HUES48 (cell line): Measurements from ENCODE around the gene VENTX.

Experiments used
- H3K27ac ChIP-seq: one replicate; pipeline ENCODE4 v1.7.0; 2013; ENCODE audit warnings: low read depth, low read length, inconsistent platforms
- H3K27me3 ChIP-seq: 2 replicates; pipeline ENCODE4 v1.6.1; 2013; ENCODE audit warnings: mild to moderate bottlenecking, low read length; ENCODE audit not compliant: control insufficient read depth, insufficient read depth
- H3K36me3 ChIP-seq: 2 replicates; pipeline ENCODE4 v1.6.1; 2013; ENCODE audit warnings: low read length; ENCODE audit not compliant: control insufficient read depth, insufficient read depth
- H3K4me1 ChIP-seq: 2 replicates; pipeline ENCODE4 v1.6.1; 2013; ENCODE audit warnings: mild to moderate bottlenecking, low read length; ENCODE audit not compliant: control insufficient read depth, insufficient read depth
- H3K4me3 ChIP-seq: 2 replicates; pipeline ENCODE4 v1.5.1; 2013; ENCODE audit warnings: mild to moderate bottlenecking, low read depth, low read length
- H3K9ac ChIP-seq: 2 replicates; pipeline ENCODE4 v1.6.1; 2013; ENCODE audit warnings: mild to moderate bottlenecking, low read depth, low read length, moderate library complexity
- H3K9me3 ChIP-seq: 2 replicates; pipeline ENCODE4 v1.6.1; 2013; ENCODE audit warnings: low read length; ENCODE audit not compliant: control insufficient read depth, insufficient read depth

Gene VENTX

GRCh38 chr10:133237241-133237587 is 441 bp upstream of the VENTX start:
- H3K36me3 ChIP-seq, result no peaks in the 10 kb centered on the region
- peaks cover 48% of the 10 kb centered on the region for H3K27me3 ChIP-seq
- H3K9me3 ChIP-seq, result no peaks in the 10 kb centered on the region
- no peak overlapping the region for H3K9ac ChIP-seq
- H3K4me1 ChIP-seq, result peaks cover 11% of the 10 kb centered on the region
- H3K4me3 ChIP-seq, result peak overlapping the region; percentile 60
- H3K27ac ChIP-seq, result no peak overlapping the region

GRCh38 chr10:133238466-133238804 is 780 bp downstream of the VENTX start:
- Histone ChIP-seq H3K4me1 (peaks cover 9% of the 10 kb centered on the region), H3K27me3 (peaks cover 48% of the 10 kb centered on the region), H3K4me3 (peak overlapping the region; percentile 60), H3K9ac (no peak overlapping the region), H3K9me3 (no peaks in the 10 kb centered on the region), H3K36me3 (no peaks in the 10 kb centered on the region), H3K27ac (no peak overlapping the region)

DNA sequence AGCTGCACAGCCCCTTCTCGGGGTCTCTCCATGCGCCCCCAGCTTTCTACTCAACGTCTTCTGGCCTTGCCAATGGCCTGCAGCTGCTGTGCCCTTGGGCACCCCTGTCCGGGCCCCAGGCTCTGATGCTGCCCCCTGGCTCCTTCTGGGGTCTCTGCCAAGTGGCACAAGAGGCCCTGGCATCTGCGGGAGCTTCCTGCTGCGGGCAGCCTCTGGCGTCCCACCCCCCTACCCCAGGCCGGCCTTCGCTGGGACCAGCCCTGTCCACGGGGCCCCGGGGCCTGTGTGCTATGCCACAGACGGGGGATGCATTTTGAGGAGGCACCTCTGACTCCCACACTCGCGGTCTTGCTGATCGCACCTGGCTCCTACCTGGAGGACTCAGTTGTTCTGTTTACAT is 2.3 kb downstream of the VENTX start:
- Histone ChIP-seq H3K9me3 (no peaks in the 10 kb centered on the region), H3K4me1 (peaks cover 9% of the 10 kb centered on the region), H3K9ac (no peak overlapping the region), H3K27ac (no peak overlapping the region), H3K36me3 (no peaks in the 10 kb centered on the region), H3K27me3 (peaks cover 45% of the 10 kb centered on the region), H3K4me3 (no peak overlapping the region)

DNA sequence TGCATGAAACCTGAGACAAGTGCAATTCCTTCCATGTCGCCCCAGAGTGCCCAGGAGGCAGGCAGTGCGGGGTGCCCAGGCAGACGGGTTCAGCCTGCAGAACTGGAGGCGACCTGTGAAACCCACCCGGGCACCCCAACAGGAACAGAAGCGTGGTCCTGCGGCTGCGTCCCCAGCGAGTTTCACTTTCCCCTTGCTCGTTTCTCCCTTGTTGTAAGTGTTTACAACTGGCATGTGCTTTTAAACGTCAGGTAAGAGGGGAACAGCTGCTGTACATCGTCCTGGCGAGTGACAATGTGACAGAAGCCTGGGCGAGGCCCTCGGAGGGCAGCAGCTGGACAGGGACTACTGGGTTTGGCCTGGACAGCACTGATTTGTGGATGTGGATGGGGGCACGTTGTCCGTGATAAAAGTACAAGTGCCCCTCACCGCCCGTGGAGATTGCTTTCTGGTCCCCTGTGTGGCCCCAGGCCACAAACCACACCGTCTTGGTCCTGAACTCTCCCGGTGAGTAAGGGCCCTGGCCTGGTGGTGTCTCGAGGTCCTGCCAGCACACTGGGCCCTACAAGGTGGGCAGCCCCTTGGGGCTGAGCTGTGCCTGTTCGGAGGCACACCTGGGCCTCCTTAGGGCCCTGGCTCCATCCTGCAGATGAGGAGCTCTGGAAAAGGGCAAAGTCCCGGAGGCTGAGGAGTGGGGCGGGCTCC is 4.0 kb downstream of the VENTX start:
- no peaks in the 10 kb centered on the region for H3K36me3 ChIP-seq
- no peak overlapping the region for H3K4me3 ChIP-seq
- peaks cover 28% of the 10 kb centered on the region for H3K27me3 ChIP-seq
- H3K27ac ChIP-seq, result no peak overlapping the region
- H3K9ac ChIP-seq, result no peak overlapping the region
- peaks cover 9% of the 10 kb centered on the region for H3K4me1 ChIP-seq
- H3K9me3 ChIP-seq, result no peaks in the 10 kb centered on the region

- H3K9ac ChIP-seq, result no peak overlapping the region
- H3K27me3 ChIP-seq, result peaks cover 17% of the 10 kb centered on the region
- no peak overlapping the region for H3K27ac ChIP-seq
- no peaks in the 10 kb centered on the region for H3K36me3 ChIP-seq
- no peaks in the 10 kb centered on the region for H3K9me3 ChIP-seq
- H3K4me1 ChIP-seq, result peaks cover 14% of the 10 kb centered on the region
- no peak overlapping the region for H3K4me3 ChIP-seq
Measured at GRCh38 chr10:133242611-133243356, 5.1 kb downstream of the VENTX start.

DNA sequence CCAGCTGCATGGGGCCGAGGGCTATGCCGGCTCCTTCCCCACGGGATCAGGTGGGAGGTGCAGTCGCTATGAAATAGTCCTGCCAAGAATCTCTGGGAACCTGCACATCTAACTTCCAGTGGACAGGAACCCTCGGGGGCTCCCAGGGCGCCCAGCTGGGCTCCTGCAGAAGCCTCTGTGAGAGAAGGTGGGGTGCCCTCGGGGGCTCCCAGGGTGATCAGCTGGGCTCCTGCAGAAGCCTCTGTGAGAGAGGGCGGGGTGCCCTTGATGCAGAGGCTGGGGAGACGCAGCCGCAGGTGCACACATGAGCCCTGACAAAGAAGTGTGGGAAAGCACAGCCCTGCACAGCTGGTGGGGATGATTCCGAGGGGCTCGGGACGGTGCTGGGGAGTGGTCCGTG is 5.9 kb downstream of the VENTX start:
- H3K9ac ChIP-seq, result no peak overlapping the region
- H3K27ac ChIP-seq, result no peak overlapping the region
- no peaks in the 10 kb centered on the region for H3K36me3 ChIP-seq
- no peaks in the 10 kb centered on the region for H3K9me3 ChIP-seq
- peaks cover 12% of the 10 kb centered on the region for H3K4me1 ChIP-seq
- peaks cover 9% of the 10 kb centered on the region for H3K27me3 ChIP-seq
- H3K4me3 ChIP-seq, result no peak overlapping the region

GRCh38 chr10:133245439-133246235 is 8.0 kb downstream of the VENTX start:
- H3K27me3 ChIP-seq, result peaks cover 4% of the 10 kb centered on the region; the same call in 1 of the 2 replicates
- no peak overlapping the region for H3K4me3 ChIP-seq
- H3K27ac ChIP-seq, result no peak overlapping the region
- H3K36me3 ChIP-seq, result no peaks in the 10 kb centered on the region
- peaks cover 6% of the 10 kb centered on the region; the same call in 1 of the 2 replicates for H3K4me1 ChIP-seq
- H3K9ac ChIP-seq, result no peak overlapping the region
- no peaks in the 10 kb centered on the region for H3K9me3 ChIP-seq

GRCh38 chr10:133246236-133246626 is 8.6 kb downstream of the VENTX start:
- peaks cover 6% of the 10 kb centered on the region; the same call in 1 of the 2 replicates for H3K4me1 ChIP-seq
- H3K27me3 ChIP-seq, result peaks cover 4% of the 10 kb centered on the region; the same call in 1 of the 2 replicates
- no peaks in the 10 kb centered on the region for H3K9me3 ChIP-seq
- H3K36me3 ChIP-seq, result no peaks in the 10 kb centered on the region
- no peak overlapping the region for H3K4me3 ChIP-seq
- H3K9ac ChIP-seq, result no peak overlapping the region
- no peak overlapping the region for H3K27ac ChIP-seq

DNA sequence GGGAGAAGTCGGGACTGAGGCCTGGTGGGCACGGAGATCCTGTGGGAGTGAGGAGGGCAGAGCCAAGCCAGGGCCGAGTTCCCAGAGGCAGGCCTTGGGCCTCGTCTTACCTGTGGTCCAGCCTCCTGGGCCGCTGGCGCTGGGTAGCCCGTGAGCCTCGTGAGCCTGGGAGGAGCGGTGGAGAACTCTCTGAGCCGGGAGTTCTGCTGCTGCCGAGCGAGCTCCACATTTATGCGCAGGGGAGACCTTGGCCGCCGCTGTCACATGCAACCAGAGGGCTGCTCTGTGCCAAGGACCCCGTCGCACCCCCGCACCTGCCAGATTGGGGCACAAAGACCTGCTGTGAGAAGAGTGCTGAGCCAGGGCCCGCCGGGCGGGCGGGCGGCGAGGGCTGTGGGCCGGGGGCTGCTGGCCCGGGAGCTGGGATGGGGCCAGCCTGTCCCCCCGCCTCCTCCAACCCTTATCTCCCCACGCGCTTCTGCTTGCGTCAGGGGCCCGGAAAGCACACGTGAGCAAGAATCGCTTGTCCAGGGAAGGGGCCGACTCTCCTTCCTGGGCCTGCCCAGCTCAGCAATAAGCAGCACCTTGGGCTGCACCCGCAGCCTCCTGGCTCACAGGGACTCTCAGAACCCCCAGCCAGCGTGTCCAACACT is 10.2 kb downstream of the VENTX start:
- Histone ChIP-seq H3K9me3 (no peaks in the 10 kb centered on the region), H3K27ac (no peak overlapping the region), H3K9ac (no peak overlapping the region), H3K4me3 (no peak overlapping the region), H3K36me3 (no peaks in the 10 kb centered on the region), H3K27me3 (peaks cover 4% of the 10 kb centered on the region; the same call in 1 of the 2 replicates), H3K4me1 (peaks cover 6% of the 10 kb centered on the region; the same call in 1 of the 2 replicates)

GRCh38 chr10:133248334-133248715 is 10.7 kb downstream of the VENTX start:
- Histone ChIP-seq H3K27ac (no peak overlapping the region), H3K4me1 (peaks cover 6% of the 10 kb centered on the region; the same call in 1 of the 2 replicates), H3K27me3 (peaks cover 4% of the 10 kb centered on the region; the same call in 1 of the 2 replicates), H3K9me3 (no peaks in the 10 kb centered on the region), H3K9ac (no peak overlapping the region), H3K36me3 (no peaks in the 10 kb centered on the region), H3K4me3 (no peak overlapping the region)
